SU-DHL-6 (cell line): ENCODE results near the gene FRK.
"Not testable (repeated sequence)": the region's sequence is repeated elsewhere in the genome, so short reads cannot be mapped to it uniquely, and the experiment has no call there.

Source experiments
- H2AFZ ChIP-seq: fragments of 200-600 bp; sonication (generic); 2 replicates; pipeline ENCODE4 v1.6.1; 2014; ENCODE audit warnings: low read depth, mild to moderate bottlenecking, moderate library complexity, mixed read lengths, antibody characterized with exemption, low read length; ENCODE audit not compliant: severe bottlenecking
- H3F3A ChIP-seq: fragments of 200-600 bp; shearing (Covaris generic); 2 replicates; pipeline ENCODE4 v1.6.0; 2016; ENCODE audit warnings: antibody characterized with exemption, mild to moderate bottlenecking; ENCODE audit not compliant: insufficient read depth
- H3K27ac ChIP-seq: fragments of 200-600 bp; sonication (generic); 2 replicates; pipeline ENCODE4 v1.5.1; 2016; ENCODE audit warnings: low read depth, mild to moderate bottlenecking, low read length, moderate library complexity, mixed read lengths
- H3K27me3 ChIP-seq: fragments of 200-600 bp; sonication (generic), shearing (Covaris generic); 2 replicates; pipeline ENCODE4 v1.6.0; 2014; ENCODE audit warnings: mild to moderate bottlenecking, low read length
- H3K36me3 ChIP-seq: fragments of 200-600 bp; sonication (generic); 2 replicates; pipeline ENCODE4 v1.6.1; 2014; ENCODE audit warnings: mild to moderate bottlenecking, low read length, mixed read lengths
- H3K4me2 ChIP-seq: fragments of 300-600, 200-600 bp; shearing (Covaris generic), sonication (generic); 2 replicates; pipeline ENCODE4 v1.6.0; 2014; ENCODE audit warnings: low read length, low read depth, mild to moderate bottlenecking; ENCODE audit not compliant: poor library complexity, severe bottlenecking
- H3K4me3 ChIP-seq: fragments of 200-600 bp; sonication (generic); 2 replicates; pipeline ENCODE4 v1.5.1; 2014; ENCODE audit warnings: antibody characterized with exemption, low read length, mild to moderate bottlenecking, mixed read lengths; ENCODE audit not compliant: insufficient read depth, poor library complexity, severe bottlenecking
- H3K79me2 ChIP-seq: fragments of 200-600 bp; sonication (generic); 2 replicates; pipeline ENCODE4 v1.6.1; 2014; ENCODE audit warnings: mild to moderate bottlenecking, low read length, moderate library complexity; ENCODE audit not compliant: insufficient read depth
- H3K9ac ChIP-seq: fragments of 200-600 bp; sonication (generic); 2 replicates; pipeline ENCODE4 v1.7.0; 2014; ENCODE audit warnings: mild to moderate bottlenecking, low read length
- H3K9me2 ChIP-seq: fragments of 200-600 bp; sonication (generic); replicated peaks from 2 replicates; pipeline ENCODE4 v1.6.1; 2014; ENCODE audit warnings: low read length; ENCODE audit not compliant: insufficient read depth
- H3K9me3 ChIP-seq: fragments of 200-600 bp; sonication (generic); 2 replicates; pipeline ENCODE4 v1.6.1; 2014; ENCODE audit warnings: low read length, mixed read lengths; ENCODE audit not compliant: insufficient read depth
- H4K20me1 ChIP-seq: fragments of 200-600 bp; sonication (generic); 2 replicates; pipeline ENCODE4 v1.6.1; 2014; ENCODE audit warnings: low read depth, mild to moderate bottlenecking, antibody characterized with exemption, low read length, moderate library complexity, mixed read lengths
- EZH2phosphoT487 ChIP-seq: fragments of 200-600 bp; sonication (generic), shearing (Covaris generic); conservative IDR thresholded peaks from 2 replicates; pipeline ENCODE4 v1.6.1; 2018; ENCODE audit warnings: mild to moderate bottlenecking, antibody characterized with exemption, low read length, moderate library complexity, mixed read lengths
- TF ChIP-seq, protein P1 (sequence below): fragments of 200-600 bp; sonication (generic); IDR thresholded peaks from one replicate; pipeline ENCODE4 v1.5.1; 2017; ENCODE audit warnings: antibody characterized with exemption, mild to moderate bottlenecking, low read length, moderate library complexity; ENCODE audit not compliant: insufficient read depth, poor library complexity, severe bottlenecking

Gene FRK

GRCh38 chr6:116099036-116099435, 38.3 kb upstream of the FRK start:
- Histone ChIP-seq H3K27ac (no peak overlapping the region), H3K9me3 (peaks cover 9% of the 10 kb centered on the region; the same call in 1 of the 2 replicates), H3K36me3 (no peaks in the 10 kb centered on the region), H3K79me2 (no peaks in the 10 kb centered on the region), H2AFZ (no peak overlapping the region), H3K4me2 (peak overlapping the region; percentile 5), H3F3A (0 out of 2 replicates have a peak, but pooled peaks cover 8% of the 10 kb centered on the region), H4K20me1 (0 out of 2 replicates have a peak, but pooled peaks cover 5% of the 10 kb centered on the region), H3K4me3 (no peak overlapping the region), H3K9ac (no peak overlapping the region), H3K9me2 (no peaks in the 10 kb centered on the region), H3K27me3 (no peaks in the 10 kb centered on the region)
- TF ChIP-seq, protein P1, sequence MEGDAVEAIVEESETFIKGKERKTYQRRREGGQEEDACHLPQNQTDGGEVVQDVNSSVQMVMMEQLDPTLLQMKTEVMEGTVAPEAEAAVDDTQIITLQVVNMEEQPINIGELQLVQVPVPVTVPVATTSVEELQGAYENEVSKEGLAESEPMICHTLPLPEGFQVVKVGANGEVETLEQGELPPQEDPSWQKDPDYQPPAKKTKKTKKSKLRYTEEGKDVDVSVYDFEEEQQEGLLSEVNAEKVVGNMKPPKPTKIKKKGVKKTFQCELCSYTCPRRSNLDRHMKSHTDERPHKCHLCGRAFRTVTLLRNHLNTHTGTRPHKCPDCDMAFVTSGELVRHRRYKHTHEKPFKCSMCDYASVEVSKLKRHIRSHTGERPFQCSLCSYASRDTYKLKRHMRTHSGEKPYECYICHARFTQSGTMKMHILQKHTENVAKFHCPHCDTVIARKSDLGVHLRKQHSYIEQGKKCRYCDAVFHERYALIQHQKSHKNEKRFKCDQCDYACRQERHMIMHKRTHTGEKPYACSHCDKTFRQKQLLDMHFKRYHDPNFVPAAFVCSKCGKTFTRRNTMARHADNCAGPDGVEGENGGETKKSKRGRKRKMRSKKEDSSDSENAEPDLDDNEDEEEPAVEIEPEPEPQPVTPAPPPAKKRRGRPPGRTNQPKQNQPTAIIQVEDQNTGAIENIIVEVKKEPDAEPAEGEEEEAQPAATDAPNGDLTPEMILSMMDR = no peak
- TF ChIP-seq EZH2phosphoT487 = no peak

GRCh38 chr6:116096979-116097816, 36.5 kb upstream of the FRK start:
- Histone ChIP-seq H3F3A (0 out of 2 replicates have a peak, but pooled peaks cover 8% of the 10 kb centered on the region), H4K20me1 (0 out of 2 replicates have a peak, but pooled peaks cover 3% of the 10 kb centered on the region), H3K4me2 (no peak overlapping the region)

DNA sequence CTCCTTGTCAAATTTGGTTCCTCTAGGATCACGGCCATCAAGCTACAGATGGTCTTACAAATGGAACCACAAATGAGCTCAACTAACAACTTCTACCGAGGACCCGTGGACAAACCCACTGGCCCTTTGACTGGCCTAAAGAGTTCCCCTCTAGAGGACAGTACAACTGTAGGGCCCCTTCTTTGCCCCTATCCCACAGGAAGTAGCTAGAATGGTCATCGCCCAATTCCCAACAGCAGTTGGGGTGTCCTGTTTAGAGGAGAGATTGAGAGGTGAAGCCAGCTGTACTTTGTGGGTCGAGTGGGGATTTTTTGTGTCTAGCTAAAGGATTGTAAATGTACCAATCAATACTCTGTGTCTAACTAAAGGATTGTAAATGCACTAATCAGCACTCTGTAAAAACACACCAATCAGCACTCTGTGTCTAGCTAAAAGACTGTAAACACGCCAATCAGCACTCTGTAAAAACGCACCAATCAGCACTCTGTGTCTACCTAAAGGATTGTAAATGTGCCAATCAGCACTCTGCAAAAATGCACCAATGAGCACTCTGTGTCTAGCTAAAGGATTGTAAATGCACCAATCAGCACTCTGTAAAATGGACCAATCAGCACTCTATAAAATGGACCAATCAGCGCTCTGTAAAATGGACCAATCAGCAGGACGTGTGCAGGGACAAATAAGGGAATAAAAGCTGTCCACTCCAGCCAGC, 35.5 kb upstream of the FRK start:
- H3K4me2 ChIP-seq, H3K27me3 ChIP-seq, H4K20me1 ChIP-seq, H3K27ac ChIP-seq, H3K36me3 ChIP-seq, H2AFZ ChIP-seq, H3F3A ChIP-seq, H3K9ac ChIP-seq, H3K9me2 ChIP-seq, H3K4me3 ChIP-seq, H3K9me3 ChIP-seq, H3K79me2 ChIP-seq: not testable (repeated sequence)

More at GRCh38 chr6:116096979-116097816, 36.5 kb upstream of the FRK start:
- no peaks in the 10 kb centered on the region for H3K9me2 ChIP-seq
- H2AFZ ChIP-seq = no peak overlapping the region
- no peak for TF ChIP-seq EZH2phosphoT487
- TF ChIP-seq, protein P1 = peak; percentile 34
- no peaks in the 10 kb centered on the region for H3K36me3 ChIP-seq
- no peaks in the 10 kb centered on the region for H3K27me3 ChIP-seq
- peaks cover 9% of the 10 kb centered on the region; the same call in 1 of the 2 replicates for H3K9me3 ChIP-seq
- H3K9ac ChIP-seq = no peak overlapping the region
- H3K27ac ChIP-seq = no peak overlapping the region
- H3K4me3 ChIP-seq = no peak overlapping the region
- no peaks in the 10 kb centered on the region for H3K79me2 ChIP-seq
